ENCODE measurements around the gene CAMK2D.
"Not testable (repeated sequence)": the region's sequence is repeated elsewhere in the genome, so short reads cannot be mapped to it uniquely, and the experiment has no call there.

CAMK2D gene

DNA sequence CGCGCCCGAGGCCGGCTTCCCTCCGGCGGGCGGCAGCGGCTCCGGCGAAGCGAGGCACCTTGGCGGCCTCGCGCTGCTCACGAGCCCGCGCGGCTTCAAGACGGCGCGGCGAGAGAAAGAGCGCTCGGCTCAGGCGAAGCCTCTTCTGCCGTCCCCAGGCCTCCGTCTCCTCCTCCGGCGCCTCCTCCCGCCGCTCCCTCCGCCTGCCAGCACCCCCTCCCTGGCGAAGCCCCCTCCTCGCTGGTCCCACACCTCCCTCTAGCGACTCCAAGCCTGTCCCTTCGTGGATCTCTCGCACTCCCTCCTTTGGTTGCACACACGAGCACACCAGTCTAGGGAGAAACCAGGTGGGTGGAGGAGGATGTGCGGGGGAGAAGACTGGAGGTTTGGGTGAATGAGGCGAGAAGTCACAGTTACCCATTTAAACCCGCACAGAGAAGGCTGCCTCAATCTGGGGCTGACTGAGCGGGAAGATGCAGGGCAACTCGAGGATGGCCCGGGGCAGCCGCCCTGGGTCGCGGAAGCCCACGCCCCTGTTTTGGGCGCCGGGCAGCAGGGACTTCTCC lies at the start of gene CAMK2D:
CAMK2D (minus strand) TSS at position 119 of the 566 bp plus-strand sequence. CDS start 670 bp downstream, outside the sequence.
- in situ Hi-C loops (cut with MboI; ENCODE audit: low sequenced_read_pairs), result no loop called here

DNA sequence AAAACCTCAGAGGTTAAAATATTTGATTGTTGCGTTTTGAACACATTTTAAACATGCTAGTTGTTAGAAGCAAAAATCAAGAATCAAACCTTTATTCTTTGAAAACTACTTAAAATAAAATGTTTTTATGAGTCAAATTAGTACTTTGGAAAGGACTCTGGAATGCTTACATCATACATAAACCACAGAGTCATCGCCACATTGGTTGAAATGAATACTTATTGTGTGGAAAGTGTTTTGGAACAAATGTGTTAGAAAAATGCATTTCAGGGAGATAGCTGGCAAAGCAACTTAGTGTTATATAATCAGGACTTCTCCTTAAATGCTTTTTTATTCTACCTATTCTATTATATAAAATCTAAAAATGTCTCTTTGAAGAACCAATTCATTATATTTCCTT lies 49.4 kb upstream of the CAMK2D start:
- in situ Hi-C loops (cut with MboI; ENCODE audit: low sequenced_read_pairs), result no loop called here

DNA sequence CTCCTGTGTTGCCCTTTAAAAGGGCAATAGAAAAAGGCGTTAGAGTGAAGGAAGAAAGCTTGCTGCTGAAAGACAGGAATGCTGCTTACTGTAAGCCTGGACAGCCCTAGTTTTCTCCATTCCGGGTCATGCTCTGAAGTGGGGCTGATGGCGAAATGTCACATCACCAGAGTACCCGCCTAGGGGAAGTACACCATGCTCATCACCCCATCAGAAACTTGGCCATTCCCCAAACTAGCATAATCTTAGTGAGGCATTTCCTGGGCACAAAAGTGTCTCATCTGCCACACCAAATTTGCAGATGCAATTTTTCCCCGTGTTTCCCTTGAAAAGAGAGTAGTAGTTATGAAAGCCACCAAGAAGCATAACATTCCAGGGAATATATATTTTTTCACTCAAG lies 47.8 kb upstream of the CAMK2D start:
- in situ Hi-C loops (cut with MboI; ENCODE audit: low sequenced_read_pairs), result no loop called here

DNA sequence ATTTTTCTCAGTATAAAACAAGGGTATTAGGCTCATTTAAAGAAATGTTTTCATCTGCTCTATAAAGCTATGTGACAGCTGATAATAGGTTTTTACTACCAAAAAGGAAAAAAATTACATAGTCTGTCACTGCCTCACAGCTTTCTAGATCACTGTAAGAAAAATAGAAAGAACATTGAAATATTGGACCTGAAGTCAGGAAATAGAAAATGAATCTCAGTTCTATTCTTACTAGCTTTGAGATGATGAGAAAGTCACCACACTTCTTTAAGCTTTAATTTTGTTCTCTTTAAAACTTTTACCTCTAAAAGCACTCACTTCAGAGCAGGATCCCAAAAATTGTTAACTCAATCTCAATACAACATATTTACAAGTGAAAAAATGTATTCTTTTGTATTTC lies 45.3 kb upstream of the CAMK2D start:
- in situ Hi-C loops (cut with MboI; ENCODE audit: low sequenced_read_pairs), result no loop called here

DNA sequence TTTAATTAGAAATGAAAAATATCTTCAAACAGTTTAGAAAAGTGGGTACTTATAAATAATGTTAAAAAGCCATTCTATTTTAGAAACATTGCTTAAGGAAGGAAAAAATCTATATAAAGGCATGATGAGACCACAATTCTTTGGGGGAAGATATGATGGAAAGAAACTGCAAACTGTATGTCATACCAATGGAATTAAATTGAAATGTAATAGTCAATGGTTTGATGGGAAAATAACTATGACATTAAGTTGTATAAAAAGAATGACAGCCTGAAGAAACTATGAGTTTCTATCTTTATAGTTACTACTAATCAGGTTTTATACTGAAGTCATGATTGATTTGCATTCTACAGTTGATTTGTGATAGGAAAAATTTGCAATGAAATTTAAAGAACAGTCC lies 40.3 kb upstream of the CAMK2D start:
- in situ Hi-C loops (cut with MboI; ENCODE audit: low sequenced_read_pairs), result no loop called here

DNA sequence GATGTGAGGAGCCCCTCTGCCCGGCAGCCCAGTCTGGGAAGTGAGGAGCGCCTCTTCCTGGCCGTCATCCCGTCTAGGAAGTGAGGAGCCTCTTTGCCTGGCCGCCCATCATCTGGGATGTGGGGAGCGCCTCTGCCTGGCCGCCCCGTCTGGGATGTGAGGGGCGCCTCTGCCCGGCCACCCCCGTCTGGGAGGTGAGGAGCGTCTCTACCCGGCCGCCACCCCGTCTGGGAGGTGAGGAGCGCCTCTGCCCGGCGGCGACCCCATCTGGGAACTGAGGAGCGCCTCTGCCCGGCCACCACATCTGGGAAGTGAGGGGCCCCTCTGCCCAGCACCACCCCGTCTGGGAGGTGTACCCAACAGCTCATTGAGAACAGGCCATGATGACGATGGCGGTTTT lies 34.8 kb upstream of the CAMK2D start:
- in situ Hi-C loops (cut with MboI; ENCODE audit: low sequenced_read_pairs), result not testable (repeated sequence)

DNA sequence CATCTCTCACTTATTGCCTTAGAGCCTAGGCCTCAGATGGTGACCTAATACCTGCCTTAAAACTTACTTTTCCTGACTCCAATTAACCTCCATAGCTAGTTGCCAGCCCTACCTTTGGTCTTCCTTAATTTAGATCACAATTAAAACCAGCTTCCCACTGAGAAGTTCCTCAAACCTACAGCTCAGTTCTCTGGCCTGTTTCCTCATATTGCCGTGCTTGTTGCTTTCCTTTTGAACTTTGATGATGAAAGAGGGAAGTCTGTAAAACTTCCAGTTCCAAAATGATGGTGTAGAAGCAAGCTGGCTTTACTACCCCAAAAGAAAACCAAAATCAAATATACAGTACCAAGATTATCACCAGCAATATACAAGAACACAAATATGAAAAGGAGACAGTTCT lies 28.9 kb upstream of the CAMK2D start:
- in situ Hi-C loops (cut with MboI; ENCODE audit: low sequenced_read_pairs), result no loop called here

DNA sequence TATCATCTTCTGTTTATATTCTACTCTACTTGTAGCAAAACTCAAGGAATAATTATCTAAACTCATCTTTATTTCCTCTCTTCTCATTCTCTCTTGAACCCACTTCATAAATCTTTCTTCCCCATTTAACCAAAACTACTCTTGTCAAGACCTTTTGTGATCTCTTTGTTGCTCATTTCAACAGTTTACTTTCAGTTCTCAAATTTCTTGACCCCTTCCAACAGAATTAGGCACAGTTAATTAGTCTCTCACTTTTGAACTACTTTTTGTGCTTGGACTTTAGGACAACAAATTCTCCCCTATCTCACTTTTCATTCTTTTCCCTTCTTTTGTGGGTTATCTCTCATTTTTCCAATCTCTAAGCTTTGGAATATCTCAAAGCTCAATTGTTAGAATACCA lies 27.4 kb upstream of the CAMK2D start:
- in situ Hi-C loops (cut with MboI; ENCODE audit: low sequenced_read_pairs), result no loop called here

DNA sequence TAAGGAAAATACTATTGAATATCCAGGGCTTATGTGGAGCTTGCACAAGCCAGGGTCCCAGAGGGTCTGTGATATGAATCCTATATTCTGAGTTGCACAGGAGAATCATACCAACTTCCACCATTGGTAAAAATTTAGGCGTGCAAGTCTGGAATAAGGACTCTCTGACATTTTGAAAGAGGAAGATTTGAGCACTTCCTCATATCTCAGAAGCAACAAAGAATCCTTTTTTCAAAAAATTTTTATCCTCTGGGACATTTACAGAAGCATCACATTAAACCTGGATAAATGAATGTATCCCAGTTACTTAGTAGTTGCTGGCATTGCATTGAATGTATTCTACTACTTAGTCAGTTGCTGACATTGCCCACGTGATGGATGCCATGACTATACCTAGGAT lies 24.2 kb upstream of the CAMK2D start:
- in situ Hi-C loops (cut with MboI; ENCODE audit: low sequenced_read_pairs), result no loop called here

DNA sequence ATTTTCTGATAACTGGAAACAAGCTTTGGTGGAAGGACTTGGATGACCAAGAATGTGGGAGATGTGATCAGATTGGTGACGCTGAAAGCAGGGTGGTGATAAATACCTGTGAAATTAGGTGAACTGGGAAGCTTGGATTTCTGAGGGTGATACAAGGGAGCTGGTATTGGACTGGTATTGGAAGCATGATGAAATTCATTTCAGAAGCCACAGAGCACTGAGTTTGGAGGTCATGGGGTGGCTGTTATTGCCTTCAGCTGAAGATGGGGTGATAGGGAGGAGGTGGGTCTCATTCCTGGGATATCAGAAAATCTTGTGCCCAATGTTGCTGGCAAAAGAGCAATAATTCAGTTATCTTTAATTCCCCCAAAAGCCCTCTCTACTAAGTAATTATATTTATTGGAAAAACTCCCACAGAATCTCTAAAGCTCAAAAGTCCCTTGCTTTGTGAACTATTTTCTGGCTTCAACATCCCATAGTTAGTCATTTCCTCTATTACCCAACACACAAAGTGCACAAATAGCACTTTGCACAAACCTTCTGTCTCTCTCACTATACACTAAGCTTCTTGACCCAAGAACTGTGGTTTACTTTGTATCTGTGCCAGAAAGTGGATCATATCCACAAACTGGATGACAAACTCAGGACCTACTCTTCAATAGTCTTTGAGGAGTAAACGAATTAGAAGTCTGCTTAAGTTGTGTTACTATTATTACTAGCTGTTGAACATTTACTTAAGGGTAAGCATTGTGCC lies 23.1 kb upstream of the CAMK2D start:
- in situ Hi-C loops (cut with MboI; ENCODE audit: low sequenced_read_pairs), result no loop called here

DNA sequence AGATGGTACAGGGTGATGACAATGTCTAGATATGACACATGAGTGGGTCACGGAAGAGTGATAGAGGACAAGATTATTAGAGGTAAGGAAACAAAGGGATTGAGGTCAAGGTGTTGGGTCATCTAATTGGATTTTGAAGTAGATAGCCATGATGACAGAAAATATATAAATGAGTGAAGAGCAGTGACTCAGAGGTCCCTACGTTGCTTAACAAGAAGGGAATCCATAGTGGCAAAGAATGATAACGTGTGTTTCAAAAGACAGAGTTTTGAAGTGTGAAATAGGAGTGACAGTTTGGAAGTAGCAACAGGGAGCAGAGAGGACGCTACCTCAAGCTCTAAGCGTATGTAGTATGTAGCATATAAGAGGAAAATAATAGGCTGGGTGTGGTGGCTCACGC lies 22.2 kb upstream of the CAMK2D start:
- in situ Hi-C loops (cut with MboI; ENCODE audit: low sequenced_read_pairs), result no loop called here

DNA sequence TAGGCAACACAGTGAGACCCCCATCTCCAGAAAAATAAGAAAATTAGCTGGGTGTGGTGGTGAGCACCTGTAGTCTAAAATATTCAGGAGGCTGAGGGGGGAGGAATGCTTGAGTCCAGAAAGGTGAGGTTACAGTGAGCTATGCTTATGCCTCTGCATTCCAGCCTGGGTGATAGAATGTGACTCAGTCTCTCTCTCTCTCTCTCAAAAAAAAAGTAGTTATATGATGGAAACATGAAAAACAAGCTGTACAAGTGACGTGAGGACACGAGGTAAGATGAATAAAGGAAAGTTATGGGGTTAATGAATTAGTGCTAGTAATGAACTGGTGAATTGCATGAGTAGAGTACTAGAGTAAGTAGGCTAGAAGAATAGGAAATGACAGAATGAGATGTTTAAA lies 21.8 kb upstream of the CAMK2D start:
- in situ Hi-C loops (cut with MboI; ENCODE audit: low sequenced_read_pairs), result no loop called here

DNA sequence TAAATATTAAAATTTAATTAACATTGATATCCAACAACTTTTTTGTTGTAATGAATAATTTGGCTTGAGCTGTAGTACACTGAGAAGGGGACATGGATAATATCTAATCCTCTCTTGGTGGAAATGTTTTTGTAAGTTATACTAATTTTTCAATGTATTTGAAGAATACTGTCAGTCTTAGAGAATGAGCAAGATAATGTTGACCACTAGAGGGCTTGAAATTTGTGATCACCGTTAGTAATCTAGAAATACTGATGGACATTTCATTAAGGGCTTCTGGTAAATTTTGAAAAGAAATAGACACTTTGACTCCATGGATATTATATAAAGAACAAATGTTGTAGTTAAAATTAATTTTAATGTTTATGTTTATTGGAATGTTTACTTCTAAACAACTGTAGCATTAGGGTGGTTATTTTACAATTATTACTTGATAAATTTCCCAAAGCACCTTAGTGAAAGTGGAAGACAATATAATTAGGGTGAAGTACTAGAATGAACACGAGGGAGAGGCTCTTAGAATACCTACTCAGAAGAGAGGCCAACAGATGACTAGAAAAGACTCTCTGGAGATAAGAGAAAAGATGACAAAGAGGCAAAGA lies 20.0 kb upstream of the CAMK2D start:
- in situ Hi-C loops (cut with MboI; ENCODE audit: low sequenced_read_pairs), result no loop called here

DNA sequence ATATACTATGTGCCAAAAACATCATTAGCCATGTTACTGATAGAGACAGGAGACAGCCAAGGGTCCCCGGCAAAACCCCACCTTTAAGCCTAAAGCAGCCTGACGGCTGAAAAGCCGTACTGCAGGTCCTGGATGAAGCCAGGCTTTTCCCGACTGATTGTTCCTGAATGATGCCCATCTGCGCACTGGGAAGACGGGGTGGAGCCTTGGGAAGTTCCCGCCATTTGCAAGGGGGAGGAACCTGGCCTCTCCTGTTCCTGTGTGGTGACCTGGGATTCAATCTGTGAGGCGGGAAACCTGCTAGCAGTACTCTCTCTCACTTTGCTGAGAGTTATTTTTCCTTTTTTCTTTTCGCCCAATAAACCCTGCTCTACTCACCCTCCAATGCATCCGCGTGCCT lies 15.1 kb upstream of the CAMK2D start:
- in situ Hi-C loops (cut with MboI; ENCODE audit: low sequenced_read_pairs), result no loop called here

DNA sequence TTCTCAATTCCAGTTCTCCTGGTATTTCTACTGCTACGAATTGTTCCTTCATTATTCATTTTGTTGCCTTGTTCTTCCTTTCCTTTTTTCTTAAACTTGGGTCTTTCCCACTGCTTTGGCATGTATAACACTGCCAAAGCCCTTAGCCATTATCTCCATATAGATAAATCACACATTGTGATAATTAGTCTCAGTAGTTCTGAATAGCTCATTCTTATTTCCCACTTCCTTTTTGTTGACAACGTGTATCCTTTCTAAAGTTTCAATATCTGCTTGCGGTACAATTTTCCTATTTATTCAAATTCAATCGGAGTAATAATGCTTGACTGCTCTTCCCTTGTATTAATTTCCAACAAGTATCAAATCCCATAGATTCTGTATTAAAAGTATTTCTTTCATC lies 14.5 kb upstream of the CAMK2D start:
- in situ Hi-C loops (cut with MboI; ENCODE audit: low sequenced_read_pairs), result no loop called here

DNA sequence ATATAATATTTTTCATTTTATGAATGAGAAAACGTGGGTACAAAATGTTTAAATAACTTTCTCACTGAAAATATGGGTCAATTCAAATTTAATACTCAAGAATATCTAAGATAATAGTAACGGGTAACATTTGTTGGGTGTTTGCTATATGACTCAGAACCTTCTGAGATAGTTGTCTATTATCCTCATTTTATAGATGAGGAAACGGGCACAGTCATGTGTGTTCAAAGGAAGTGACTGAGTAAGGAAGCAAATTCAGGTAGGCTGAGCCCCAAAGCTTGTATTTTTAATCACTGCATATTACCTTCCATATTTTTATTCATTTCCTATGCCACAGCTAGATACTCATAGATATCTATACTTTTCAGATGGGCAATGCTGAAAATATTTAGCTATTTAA lies 12.2 kb upstream of the CAMK2D start:
- in situ Hi-C loops (cut with MboI; ENCODE audit: low sequenced_read_pairs), result no loop called here

DNA sequence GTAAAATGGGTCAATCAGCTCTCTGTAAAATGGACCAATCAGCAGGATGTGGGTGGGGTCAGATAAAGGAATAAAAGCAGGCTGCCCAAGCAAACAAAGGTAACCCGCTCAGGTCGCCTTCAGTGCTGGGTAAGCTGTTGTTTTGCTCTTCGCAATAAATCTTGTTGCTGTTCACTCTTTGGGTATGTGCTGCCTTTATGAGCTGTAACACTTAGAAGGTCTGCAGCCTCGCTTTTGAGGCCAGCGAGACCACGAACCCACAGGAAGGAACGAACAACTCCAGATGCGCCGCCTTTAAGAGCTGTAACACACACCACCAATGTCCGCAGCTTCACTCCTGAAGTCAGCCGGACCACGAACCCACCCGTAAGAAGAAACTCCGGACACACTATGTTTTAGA lies 11.5 kb upstream of the CAMK2D start:
- in situ Hi-C loops (cut with MboI; ENCODE audit: low sequenced_read_pairs), result no loop called here

DNA sequence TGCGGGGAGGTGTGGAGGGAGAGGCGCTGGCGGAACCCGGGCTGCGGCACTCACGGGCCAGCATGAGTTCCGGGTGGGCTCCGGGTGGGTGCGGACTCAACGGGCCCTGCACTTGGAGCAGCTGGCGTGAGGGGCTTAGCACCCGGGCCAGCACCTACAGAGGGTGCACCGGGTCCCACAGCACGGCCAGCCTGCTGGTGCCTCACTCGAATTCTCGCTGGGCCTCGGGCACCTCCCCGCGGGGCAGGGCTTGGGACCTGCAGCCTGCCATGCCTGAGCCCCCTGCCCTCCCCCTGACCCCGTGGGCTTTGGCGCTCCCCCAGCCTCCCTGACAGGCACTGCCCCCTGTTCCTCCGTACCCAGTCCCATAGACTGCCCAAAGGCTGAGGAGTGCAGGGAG lies 10.8 kb upstream of the CAMK2D start:
- in situ Hi-C loops (cut with MboI; ENCODE audit: low sequenced_read_pairs), result no loop called here

DNA sequence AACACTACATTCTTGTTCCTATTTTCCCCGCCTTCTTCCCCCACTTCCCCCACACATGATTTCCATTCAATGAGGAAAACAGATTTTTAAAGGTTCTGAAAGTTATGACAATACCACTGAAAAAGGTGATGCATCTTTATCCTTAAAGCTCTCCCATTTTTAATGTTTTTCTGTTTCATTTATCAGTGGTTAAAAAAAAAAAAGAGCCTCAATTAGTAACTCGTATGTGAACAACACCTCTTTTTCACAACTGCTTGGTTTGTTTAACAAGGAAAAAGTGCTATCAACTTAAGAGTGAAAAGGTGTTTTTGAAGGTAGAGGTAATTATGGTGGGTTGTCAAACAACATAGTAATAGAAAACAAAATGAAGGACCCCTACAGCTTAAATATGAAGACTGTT lies 8.2 kb upstream of the CAMK2D start:
- in situ Hi-C loops (cut with MboI; ENCODE audit: low sequenced_read_pairs), result no loop called here

DNA sequence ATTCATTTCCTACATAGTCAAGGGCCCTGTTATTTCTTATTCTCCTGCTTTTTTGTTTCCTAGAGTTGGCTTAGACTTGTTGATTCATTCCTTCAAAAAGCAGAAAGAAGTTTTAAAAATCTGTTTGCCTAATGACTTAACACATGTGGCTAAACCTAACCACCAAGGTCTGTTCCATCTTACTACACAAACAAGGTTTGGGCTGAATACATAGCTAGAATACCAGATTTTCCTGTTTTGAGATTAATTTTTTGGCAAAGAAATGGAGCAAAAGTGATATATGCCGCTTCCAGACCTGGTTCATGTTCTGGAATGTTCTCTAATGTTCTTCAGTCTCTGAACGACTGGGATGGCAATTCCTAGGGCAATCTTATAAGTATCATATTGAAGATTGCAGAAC lies 7.4 kb upstream of the CAMK2D start:
- in situ Hi-C loops (cut with MboI; ENCODE audit: low sequenced_read_pairs), result no loop called here

DNA sequence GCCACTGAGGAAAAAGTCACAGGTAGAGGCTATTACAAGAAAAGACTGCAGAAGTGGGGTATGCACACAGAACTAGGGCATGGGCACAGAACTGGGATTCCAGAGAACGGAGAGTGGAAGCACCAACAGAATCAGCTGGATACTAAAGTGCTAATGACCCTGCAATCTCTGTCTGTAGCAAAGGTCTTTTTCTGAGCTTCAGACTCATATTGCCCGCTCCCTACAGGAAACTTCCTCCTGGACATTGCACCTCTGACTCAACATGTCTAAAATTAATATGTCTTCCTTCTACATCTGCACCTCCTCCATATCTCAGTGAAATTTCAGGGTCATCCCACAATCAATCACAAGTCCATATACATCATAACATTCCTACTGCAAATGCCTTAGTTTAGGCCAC lies 5.3 kb upstream of the CAMK2D start:
- in situ Hi-C loops (cut with MboI; ENCODE audit: low sequenced_read_pairs), result no loop called here

DNA sequence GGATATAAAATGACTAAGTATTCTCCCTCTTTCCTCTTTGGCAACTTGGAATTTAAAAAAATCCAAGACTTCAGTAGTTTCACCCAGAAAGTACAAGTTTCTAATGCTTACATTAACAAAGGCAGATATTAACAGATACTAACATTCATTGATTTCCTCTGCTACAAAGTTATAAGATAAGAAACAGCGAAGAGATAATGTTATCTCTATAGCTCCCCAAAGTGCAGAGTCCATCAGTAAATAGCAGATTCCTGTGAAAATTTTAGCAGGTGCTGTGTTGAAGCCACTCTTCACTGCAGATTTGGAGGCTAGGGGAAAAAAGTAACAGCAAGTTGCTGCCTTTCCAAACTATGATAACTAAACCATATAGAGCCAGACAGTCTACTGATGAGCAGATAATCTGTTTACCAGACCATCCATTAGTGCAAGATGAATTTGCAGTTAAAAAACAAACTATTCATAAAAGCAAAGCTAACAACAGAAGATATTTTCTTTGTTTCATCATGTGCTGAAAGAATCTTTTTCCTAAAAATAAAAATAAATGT lies 3.3 kb upstream of the CAMK2D start:
- in situ Hi-C loops (cut with MboI; ENCODE audit: low sequenced_read_pairs), result no loop called here
